ENCODE results near the gene TUB.

DNA sequence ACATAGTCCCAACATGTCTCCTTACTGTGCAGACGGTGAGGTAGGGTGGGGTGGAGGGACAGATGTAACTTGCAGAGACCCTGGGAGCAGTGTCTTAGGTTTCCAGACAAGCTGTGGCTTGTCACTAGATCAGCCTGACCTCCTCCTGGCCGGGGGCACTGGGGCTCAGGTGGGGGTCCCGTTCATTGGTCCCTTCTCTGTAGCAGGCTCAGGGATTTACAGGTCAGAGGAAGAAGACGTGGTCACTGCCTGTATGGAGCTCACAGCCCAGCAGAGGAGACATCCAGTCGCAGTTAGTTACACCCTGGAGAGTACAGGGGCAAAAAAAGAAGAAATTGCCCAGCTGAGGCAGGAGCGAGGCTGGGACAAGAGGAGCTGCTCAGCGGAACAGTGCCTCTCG is 22.0 kb upstream of the TUB start:
- no peak for TF ChIP-seq POLR2A (IDR thresholded peaks at IDR 0.05)
- TF ChIP-seq, protein P1, sequence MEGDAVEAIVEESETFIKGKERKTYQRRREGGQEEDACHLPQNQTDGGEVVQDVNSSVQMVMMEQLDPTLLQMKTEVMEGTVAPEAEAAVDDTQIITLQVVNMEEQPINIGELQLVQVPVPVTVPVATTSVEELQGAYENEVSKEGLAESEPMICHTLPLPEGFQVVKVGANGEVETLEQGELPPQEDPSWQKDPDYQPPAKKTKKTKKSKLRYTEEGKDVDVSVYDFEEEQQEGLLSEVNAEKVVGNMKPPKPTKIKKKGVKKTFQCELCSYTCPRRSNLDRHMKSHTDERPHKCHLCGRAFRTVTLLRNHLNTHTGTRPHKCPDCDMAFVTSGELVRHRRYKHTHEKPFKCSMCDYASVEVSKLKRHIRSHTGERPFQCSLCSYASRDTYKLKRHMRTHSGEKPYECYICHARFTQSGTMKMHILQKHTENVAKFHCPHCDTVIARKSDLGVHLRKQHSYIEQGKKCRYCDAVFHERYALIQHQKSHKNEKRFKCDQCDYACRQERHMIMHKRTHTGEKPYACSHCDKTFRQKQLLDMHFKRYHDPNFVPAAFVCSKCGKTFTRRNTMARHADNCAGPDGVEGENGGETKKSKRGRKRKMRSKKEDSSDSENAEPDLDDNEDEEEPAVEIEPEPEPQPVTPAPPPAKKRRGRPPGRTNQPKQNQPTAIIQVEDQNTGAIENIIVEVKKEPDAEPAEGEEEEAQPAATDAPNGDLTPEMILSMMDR (IDR thresholded peaks at IDR 0.05), result no peak
